NCI-H748 treated with DMSO at 0.1 percent for 48 hours (cell line): ENCODE data around the gene SDC3.

ENCODE experiments used
- DNase-seq: peaks from one replicate; lab custom pipeline; 2025; lab: John Stamatoyannopoulos, UW

Gene SDC3

GRCh38 chr1:30928171-30928570, 19.6 kb upstream of the SDC3 start:
- DNase-seq = no peak

- DNase-seq = no peak
Observed at GRCh38 chr1:30927448-30927847, 18.9 kb upstream of the SDC3 start.

GRCh38 chr1:30923597-30923996, 15.0 kb upstream of the SDC3 start:
- DNase-seq = no peak

GRCh38 chr1:30920827-30921226, 12.3 kb upstream of the SDC3 start:
- DNase-seq = no peak

GRCh38 chr1:30919025-30919881, 10.7 kb upstream of the SDC3 start:
- DNase-seq = no peak

- DNase-seq = no peak
Observed at GRCh38 chr1:30916296-30916695, 7.7 kb upstream of the SDC3 start.

- DNase-seq = no peak
Observed at GRCh38 chr1:30915491-30916230, 7.1 kb upstream of the SDC3 start.

- no peak for DNase-seq
Observed at GRCh38 chr1:30914931-30915330, 6.4 kb upstream of the SDC3 start.

- DNase-seq = no peak
Observed at GRCh38 chr1:30914587-30914922, 6.0 kb upstream of the SDC3 start.

GRCh38 chr1:30912913-30913652, 4.5 kb upstream of the SDC3 start:
- DNase-seq = no peak

GRCh38 chr1:30912224-30912623, 3.7 kb upstream of the SDC3 start:
- no peak for DNase-seq

GRCh38 chr1:30911059-30911954, 2.7 kb upstream of the SDC3 start:
- peak; percentile 53 for DNase-seq

GRCh38 chr1:30909365-30910068, 959 bp upstream of the SDC3 start:
- no peak for DNase-seq

GRCh38 chr1:30908316-30908695, 252 bp downstream of the SDC3 start:
- no peak for DNase-seq

- DNase-seq = no peak
Observed at GRCh38 chr1:30907481-30908315, 860 bp downstream of the SDC3 start.

- no peak for DNase-seq
Observed at GRCh38 chr1:30906631-30907441, 1.7 kb downstream of the SDC3 start.

GRCh38 chr1:30905916-30906620, 2.5 kb downstream of the SDC3 start:
- DNase-seq = no peak

- DNase-seq = no peak
Observed at GRCh38 chr1:30905403-30905802, 3.2 kb downstream of the SDC3 start.

- DNase-seq = no peak
Observed at GRCh38 chr1:30904962-30905335, 3.6 kb downstream of the SDC3 start.
